Hematopoietic multipotent progenitor cell treated with erythropoietin and hydrocortisone succinate and interleukin-3 and kit ligand, for 17 days (in vitro differentiated cells): Measurements from ENCODE around the gene LARP4.
A peak's percentile ranks its signal among the peaks of the same experiment; 100 is the strongest.
"Not testable (repeated sequence)": the region's sequence is repeated elsewhere in the genome, so short reads cannot be mapped to it uniquely, and the experiment has no call there.

ENCODE experiments used
- DNase-seq: peaks from one replicate; pipeline ENCODE4 v3.0.0-alpha.2; 2015; ENCODE audit warnings: low spot score

The LARP4 gene

GRCh38 chr12:50483488-50483887 is 82.8 kb downstream of the LARP4 start:
- DNase-seq: no peak

- DNase-seq: no peak
Measured at GRCh38 chr12:50488801-50489200, 88.1 kb downstream of the LARP4 start.

GRCh38 chr12:50498119-50498518 is 97.4 kb downstream of the LARP4 start:
- not testable (repeated sequence) for DNase-seq

- peak; percentile 91 for DNase-seq
Measured at GRCh38 chr12:50504798-50505674, 104.4 kb downstream of the LARP4 start, which contains the start of gene DIP2B. DIP2B (plus strand) TSS chr12:50504985; CDS start chr12:50505141, 156 bp downstream.

- DNase-seq: peak; percentile 18
Measured at GRCh38 chr12:50505675-50506530, 105.2 kb downstream of the LARP4 start.

- DNase-seq: no peak
Measured at GRCh38 chr12:50506753-50507473, 106.2 kb downstream of the LARP4 start.

- DNase-seq: no peak
Measured at GRCh38 chr12:50507474-50507838, 106.8 kb downstream of the LARP4 start.

- no peak for DNase-seq
Measured at GRCh38 chr12:50507930-50508329, 107.2 kb downstream of the LARP4 start.

- no peak for DNase-seq
Measured at GRCh38 chr12:50508414-50508813, 107.7 kb downstream of the LARP4 start.

- no peak for DNase-seq
Measured at GRCh38 chr12:50508970-50509663, 108.4 kb downstream of the LARP4 start.

GRCh38 chr12:50514526-50515276 is 114.0 kb downstream of the LARP4 start:
- DNase-seq: no peak

GRCh38 chr12:50515587-50515986 is 114.9 kb downstream of the LARP4 start:
- DNase-seq: no peak

GRCh38 chr12:50517421-50518048 is 116.8 kb downstream of the LARP4 start:
- DNase-seq: no peak

GRCh38 chr12:50518090-50518489 is 117.4 kb downstream of the LARP4 start:
- no peak for DNase-seq

GRCh38 chr12:50519353-50519752 is 118.7 kb downstream of the LARP4 start:
- no peak for DNase-seq

GRCh38 chr12:50520416-50521207 is 119.9 kb downstream of the LARP4 start:
- no peak for DNase-seq

GRCh38 chr12:50521781-50522180 is 121.1 kb downstream of the LARP4 start:
- DNase-seq: not testable (repeated sequence)

GRCh38 chr12:50523772-50524171 is 123.1 kb downstream of the LARP4 start:
- DNase-seq: no peak

- DNase-seq: no peak
Measured at GRCh38 chr12:50524621-50525020, 123.9 kb downstream of the LARP4 start.

- DNase-seq: no peak
Measured at GRCh38 chr12:50525422-50525821, 124.7 kb downstream of the LARP4 start.
